BLaER1 treated with 17β-estradiol and CSF1 and Interleukin-3, amounts not matched to agents 10 nM and 100 nM (cell line): Measurements from ENCODE around the gene PDGFD.

Source experiments
- H3K27ac ChIP-seq, 11 experiments: shearing (Covaris generic); formaldehyde crosslinking; 2 replicates each; pipeline ENCODE4 v1.8.1; 2022
- H3K27me3 ChIP-seq, 11 experiments: shearing (Covaris generic); formaldehyde crosslinking; 2 replicates each; pipeline ENCODE4 v1.8.1; 2022
- H3K36me3 ChIP-seq, 11 experiments: shearing (Covaris generic); formaldehyde crosslinking; 2 replicates each; pipeline ENCODE4 v1.8.1; 2022
- H3K4me1 ChIP-seq, 10 experiments: shearing (Covaris generic); formaldehyde crosslinking; 2 replicates each; pipeline ENCODE4 v1.8.1; 2022
- H3K4me2 ChIP-seq, 11 experiments: shearing (Covaris generic); formaldehyde crosslinking; 2 replicates each; pipeline ENCODE4 v1.8.1; 2022
- H3K4me3 ChIP-seq, 10 experiments: shearing (Covaris generic); formaldehyde crosslinking; 2 replicates each; pipeline ENCODE4 v1.8.1; 2022
- H3K9ac ChIP-seq, 11 experiments: shearing (Covaris generic); formaldehyde crosslinking; 2 replicates each; pipeline ENCODE4 v1.8.1; 2022
- H3K9me3 ChIP-seq, 11 experiments: shearing (Covaris generic); formaldehyde crosslinking; replicated peaks in 1 of 11; 2 replicates each; pipeline ENCODE4 v1.8.1; 2022
- H4K20me1 ChIP-seq, 11 experiments: shearing (Covaris generic); formaldehyde crosslinking; 2 replicates each; pipeline ENCODE4 v1.8.1; 2022
- Cebpa-rat ChIP-seq, 11 experiments: shearing (Covaris generic); IDR thresholded peaks; 2 replicates each; pipeline ENCODE4 v1.8.1; 2022

The PDGFD gene

DNA sequence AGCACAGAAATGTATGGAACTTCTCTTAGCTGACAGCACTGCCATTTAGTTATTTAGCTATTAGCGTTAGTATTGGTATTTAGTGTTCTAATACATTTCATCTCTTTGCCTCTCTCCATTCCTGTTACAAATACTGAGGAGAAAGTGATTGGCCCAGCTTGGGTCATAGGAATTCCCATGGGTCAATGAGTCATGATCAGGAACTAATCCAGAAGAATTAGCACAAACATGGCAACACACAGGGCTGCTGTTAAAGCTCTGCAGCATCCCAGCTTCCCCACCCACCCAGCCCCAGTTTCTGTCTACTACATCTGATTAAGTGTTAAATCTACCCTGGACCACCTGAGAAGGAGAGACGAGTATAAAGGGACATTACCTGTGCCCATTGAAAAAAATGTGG is 36.1 kb downstream of the PDGFD start:
- Histone ChIP-seq H3K4me3 (no peak overlapping the region), H3K27ac (no peak overlapping the region), H3K27me3 (no peaks in the 10 kb centered on the region), H3K4me1 (no peaks in the 10 kb centered on the region), H4K20me1 (no peaks in the 10 kb centered on the region), H3K36me3 (no peaks in the 10 kb centered on the region), H3K9me3 (no peaks in the 10 kb centered on the region), H3K4me2 (no peak overlapping the region), H3K9ac (no peak overlapping the region)
- no peak for TF ChIP-seq Cebpa-rat (IDR thresholded peaks at IDR 0.05)

DNA sequence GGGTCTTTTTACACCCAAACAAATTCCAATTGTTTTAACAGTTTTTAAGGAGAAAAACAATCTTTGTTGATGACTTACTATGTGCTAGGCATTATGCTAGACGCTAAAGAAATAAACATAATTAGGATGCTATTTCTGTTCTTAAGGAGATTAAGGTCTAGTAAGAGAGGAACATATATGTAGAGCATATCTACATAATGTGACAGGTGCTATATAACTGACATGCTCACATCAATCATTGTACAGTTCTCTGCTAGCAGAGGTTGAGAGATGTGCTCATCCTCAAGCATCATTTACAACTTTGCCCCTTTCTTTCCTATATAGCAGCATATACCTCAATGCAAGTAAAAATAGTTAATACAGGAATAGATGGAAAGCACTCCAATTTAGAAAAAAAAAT is 37.5 kb downstream of the PDGFD start:
- no peaks in the 10 kb centered on the region for H3K4me1 ChIP-seq
- H3K36me3 ChIP-seq, result no peaks in the 10 kb centered on the region
- no peak overlapping the region for H3K4me2 ChIP-seq
- H3K4me3 ChIP-seq, result no peak overlapping the region
- no peaks in the 10 kb centered on the region for H3K9me3 ChIP-seq
- no peak overlapping the region for H3K9ac ChIP-seq
- H3K27ac ChIP-seq, result no peak overlapping the region
- H4K20me1 ChIP-seq, result no peaks in the 10 kb centered on the region
- H3K27me3 ChIP-seq, result no peaks in the 10 kb centered on the region
- no peak for TF ChIP-seq Cebpa-rat (IDR thresholded peaks at IDR 0.05)

DNA sequence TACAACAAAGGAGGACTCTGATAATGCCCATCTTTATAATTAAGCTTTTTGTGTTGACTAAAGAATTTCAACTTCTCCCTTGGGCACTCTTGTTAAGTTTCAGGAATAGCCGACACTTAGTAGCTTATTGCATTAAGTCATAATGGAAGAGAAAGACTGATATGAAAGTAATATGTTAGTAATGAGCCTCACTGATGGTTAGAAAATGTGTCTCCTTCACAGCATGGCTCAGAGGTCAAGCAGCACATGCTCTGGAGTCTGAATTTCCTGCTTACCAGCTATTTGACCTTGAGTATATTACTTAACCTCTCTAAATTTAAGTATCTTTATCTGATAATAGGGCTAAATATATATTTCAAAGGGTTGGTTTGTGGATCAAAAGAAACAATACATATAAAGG is 39.0 kb downstream of the PDGFD start:
- H3K4me2 ChIP-seq, result no peak overlapping the region
- no peaks in the 10 kb centered on the region for H3K4me1 ChIP-seq
- no peak for TF ChIP-seq Cebpa-rat (IDR thresholded peaks at IDR 0.05)
- H3K4me3 ChIP-seq, result no peak overlapping the region
- H3K27ac ChIP-seq, result no peak overlapping the region
- no peak overlapping the region for H3K9ac ChIP-seq
- no peaks in the 10 kb centered on the region for H3K9me3 ChIP-seq
- H3K36me3 ChIP-seq, result no peaks in the 10 kb centered on the region
- H3K27me3 ChIP-seq, result no peaks in the 10 kb centered on the region
- H4K20me1 ChIP-seq, result no peaks in the 10 kb centered on the region

DNA sequence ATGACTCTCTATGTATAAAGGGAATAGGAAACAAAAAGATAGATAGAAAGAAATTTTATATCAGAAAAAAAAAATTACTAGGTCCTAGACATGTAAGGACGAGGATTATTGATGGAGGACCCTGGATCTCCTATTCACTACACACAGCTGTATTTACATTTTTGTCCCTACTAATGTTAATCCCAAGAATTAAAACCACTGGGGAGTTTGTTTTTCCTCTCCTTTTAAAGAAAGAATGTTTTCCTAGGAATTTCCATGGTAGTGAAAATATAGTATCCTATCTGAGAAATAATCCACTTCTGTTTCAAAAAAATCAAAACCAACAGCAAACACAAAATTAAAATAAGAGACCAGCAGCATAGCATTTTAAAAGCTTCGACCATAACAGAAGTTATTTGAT is 41.1 kb downstream of the PDGFD start:
- Histone ChIP-seq H3K4me3 (no peak overlapping the region), H3K27me3 (no peaks in the 10 kb centered on the region), H4K20me1 (no peaks in the 10 kb centered on the region), H3K36me3 (no peaks in the 10 kb centered on the region), H3K9ac (no peak overlapping the region), H3K4me2 (no peak overlapping the region), H3K27ac (no peak overlapping the region), H3K9me3 (peaks cover 0 to 4% (median 0%) of the 10 kb centered on the region in 11 experiments; a peak in 3 of 22 replicates), H3K4me1 (no peaks in the 10 kb centered on the region)
- TF ChIP-seq Cebpa-rat (IDR thresholded peaks at IDR 0.05), result no peak

DNA sequence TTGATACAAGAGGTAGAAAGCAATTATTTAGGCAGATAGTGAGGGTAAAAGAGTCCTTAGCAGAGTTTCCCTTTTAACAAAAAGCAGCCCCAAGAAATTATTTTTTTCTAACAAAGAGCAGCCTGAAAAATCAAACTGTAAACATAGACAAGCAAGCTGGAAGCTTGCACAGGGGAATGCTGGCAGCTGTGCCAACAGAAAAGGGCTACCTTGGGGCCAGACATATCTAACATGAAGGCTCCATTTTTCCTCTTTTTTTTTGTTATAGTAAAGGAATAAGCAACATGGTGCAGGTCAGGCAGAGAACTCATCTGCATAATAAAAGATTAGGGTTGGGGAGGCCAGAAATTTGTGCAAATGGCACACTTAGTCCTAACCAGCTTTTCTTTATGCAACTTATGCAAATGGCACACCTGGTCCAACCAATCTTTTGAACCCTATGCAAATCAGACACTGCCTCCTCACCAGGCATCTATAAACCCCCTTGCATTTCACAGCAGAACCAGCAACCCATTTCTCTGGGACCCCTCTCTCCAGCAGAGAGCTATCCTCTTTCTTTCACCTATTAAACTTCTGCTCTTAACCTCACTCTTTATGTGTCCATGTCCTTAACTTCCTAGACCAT is 41.8 kb downstream of the PDGFD start:
- Histone ChIP-seq H3K9ac (no peak overlapping the region), H3K4me3 (no peak overlapping the region), H3K9me3 (peaks cover 0 to 11% (median 3%) of the 10 kb centered on the region in 11 experiments; a peak in 12 of 22 replicates), H3K27ac (no peak overlapping the region), H3K4me1 (no peaks in the 10 kb centered on the region), H4K20me1 (no peaks in the 10 kb centered on the region), H3K36me3 (no peaks in the 10 kb centered on the region), H3K4me2 (no peak overlapping the region), H3K27me3 (no peaks in the 10 kb centered on the region)
- TF ChIP-seq Cebpa-rat (IDR thresholded peaks at IDR 0.05), result no peak

DNA sequence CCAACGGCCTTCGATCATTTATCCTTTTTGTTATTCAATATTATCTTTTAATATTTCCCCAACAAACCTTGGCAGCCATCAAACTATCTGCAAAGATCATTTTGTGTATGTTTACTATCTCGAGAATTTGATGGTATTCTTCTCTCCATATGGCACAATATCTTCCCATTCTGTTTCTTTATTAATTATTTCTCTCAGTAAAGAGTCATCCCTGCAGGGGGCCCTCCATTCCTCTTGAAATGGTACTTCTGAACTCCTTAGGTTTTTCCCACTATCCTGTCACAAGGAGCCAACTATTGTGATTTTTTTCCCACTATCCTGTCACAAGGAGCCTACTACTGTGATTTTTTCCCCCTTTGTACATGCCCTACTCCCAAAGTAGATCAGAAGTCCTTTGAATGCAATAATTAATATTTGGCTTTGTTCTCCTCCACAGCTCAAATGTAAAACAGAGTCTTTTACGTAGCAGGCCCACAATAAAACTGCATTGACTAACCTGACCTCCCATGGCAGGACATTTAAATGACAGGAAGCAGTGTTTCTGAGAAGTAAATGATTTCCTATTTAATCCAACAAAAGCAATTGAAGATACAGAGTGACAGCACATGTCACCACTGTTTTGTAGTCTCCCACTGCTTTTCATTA is 43.3 kb downstream of the PDGFD start:
- H3K9me3 ChIP-seq, result peaks cover 11 to 25% (median 13%) of the 10 kb centered on the region in 11 experiments; a peak in 18 of 22 replicates
- H3K36me3 ChIP-seq, result no peaks in the 10 kb centered on the region
- H3K4me2 ChIP-seq, result no peak overlapping the region
- no peak overlapping the region for H3K9ac ChIP-seq
- H3K27ac ChIP-seq, result no peak overlapping the region
- no peak for TF ChIP-seq Cebpa-rat (IDR thresholded peaks at IDR 0.05)
- H4K20me1 ChIP-seq, result no peaks in the 10 kb centered on the region
- H3K4me3 ChIP-seq, result no peak overlapping the region
- no peaks in the 10 kb centered on the region for H3K4me1 ChIP-seq
- H3K27me3 ChIP-seq, result no peaks in the 10 kb centered on the region

DNA sequence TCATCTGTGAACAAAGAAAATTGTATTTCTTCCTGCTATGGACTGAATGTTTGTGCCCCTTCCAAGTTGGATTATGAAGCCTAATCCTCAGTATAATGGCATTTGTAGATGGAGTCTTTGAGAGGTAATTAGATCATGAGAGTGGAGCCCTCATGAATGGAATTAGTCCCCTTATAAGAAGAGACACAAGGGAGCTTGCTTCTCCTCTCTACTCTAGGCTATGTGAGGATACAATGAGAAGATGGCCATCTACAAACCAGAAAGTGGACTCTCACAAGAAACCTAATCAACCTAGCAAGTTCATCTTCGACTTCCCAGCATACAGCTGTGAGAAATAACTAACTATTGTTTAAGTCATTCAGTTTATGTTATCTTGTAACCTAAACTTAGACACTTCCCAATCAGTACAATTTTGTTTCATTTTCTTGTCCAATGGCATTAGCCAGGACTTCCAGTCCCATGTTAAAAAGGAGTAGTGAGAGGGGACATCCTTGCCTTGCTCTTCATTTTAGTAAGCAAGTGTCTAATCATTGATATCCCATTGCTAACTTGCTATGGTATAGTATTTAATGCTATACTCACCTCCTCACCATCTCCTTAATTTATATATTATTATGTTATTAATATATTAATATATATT is 45.7 kb downstream of the PDGFD start:
- TF ChIP-seq Cebpa-rat (IDR thresholded peaks at IDR 0.05), result no peak

DNA sequence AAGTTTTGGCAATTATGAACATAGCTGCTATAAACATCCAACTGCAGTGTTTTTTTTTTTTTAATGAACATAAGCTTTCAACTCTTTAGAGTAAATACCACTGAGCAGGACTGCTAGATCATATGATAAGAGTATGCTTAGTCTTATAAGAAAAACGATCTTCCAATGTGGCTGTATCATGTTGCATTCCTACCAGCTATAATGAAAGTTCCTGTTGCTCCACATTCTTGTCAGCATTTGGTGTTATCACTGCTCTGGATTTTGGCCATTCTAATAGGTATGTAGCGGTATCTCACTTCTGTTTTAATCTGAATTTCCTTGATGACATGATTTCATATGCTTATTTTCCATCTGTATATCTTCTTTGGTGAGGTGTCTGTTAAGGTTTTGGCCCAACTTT is 50.4 kb downstream of the PDGFD start:
- Histone ChIP-seq H3K27ac (no peak overlapping the region), H3K4me1 (no peaks in the 10 kb centered on the region), H3K27me3 (no peaks in the 10 kb centered on the region), H3K4me3 (no peak overlapping the region), H3K9me3 (peaks cover 11 to 25% (median 13%) of the 10 kb centered on the region in 11 experiments; a peak in 18 of 22 replicates), H3K36me3 (no peaks in the 10 kb centered on the region), H4K20me1 (no peaks in the 10 kb centered on the region), H3K9ac (no peak overlapping the region), H3K4me2 (no peak overlapping the region)
- no peak for TF ChIP-seq Cebpa-rat (IDR thresholded peaks at IDR 0.05)

More for the DNA sequence above, 45.7 kb downstream of the PDGFD start:
- Histone ChIP-seq H3K4me3 (no peak overlapping the region), H3K27me3 (no peaks in the 10 kb centered on the region), H4K20me1 (no peaks in the 10 kb centered on the region), H3K4me1 (no peaks in the 10 kb centered on the region), H3K4me2 (no peak overlapping the region), H3K27ac (no peak overlapping the region), H3K9me3 (peaks cover 11 to 25% (median 13%) of the 10 kb centered on the region in 11 experiments; a peak in 18 of 22 replicates), H3K36me3 (no peaks in the 10 kb centered on the region), H3K9ac (no peak overlapping the region)

DNA sequence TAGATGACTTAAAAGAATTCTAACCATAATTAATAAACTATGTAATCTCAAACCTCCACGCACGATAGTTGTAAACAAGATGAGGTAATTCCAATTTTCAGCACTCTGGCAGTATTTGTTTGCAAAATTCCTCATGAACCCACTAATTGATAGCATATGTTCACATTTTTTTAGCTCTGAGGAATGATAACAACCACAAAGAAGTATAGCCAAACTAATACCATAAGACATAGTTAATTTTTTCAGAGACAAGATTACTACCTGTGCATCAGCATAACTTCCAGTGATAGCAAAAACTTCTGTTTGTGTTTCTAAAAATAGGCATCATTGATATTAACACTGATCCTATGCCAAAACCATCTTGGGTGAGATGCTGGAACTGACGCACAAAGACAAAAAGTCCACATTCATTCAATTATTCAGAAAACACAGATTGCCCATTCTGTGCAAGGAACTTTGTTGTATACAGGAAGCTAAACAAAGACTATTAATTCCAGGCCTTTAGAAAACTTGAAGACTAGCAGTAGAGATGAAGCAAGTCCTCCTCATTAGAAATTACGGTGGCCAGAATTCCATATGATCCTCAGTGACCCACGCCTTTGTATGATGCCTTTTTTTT is 57.7 kb downstream of the PDGFD start:
- no peaks in the 10 kb centered on the region for H4K20me1 ChIP-seq
- no peaks in the 10 kb centered on the region for H3K36me3 ChIP-seq
- H3K27ac ChIP-seq, result no peak overlapping the region
- H3K4me3 ChIP-seq, result no peak overlapping the region
- H3K4me1 ChIP-seq, result no peaks in the 10 kb centered on the region
- no peaks in the 10 kb centered on the region for H3K27me3 ChIP-seq
- H3K4me2 ChIP-seq, result no peak overlapping the region
- no peak for TF ChIP-seq Cebpa-rat (IDR thresholded peaks at IDR 0.05)
- no peaks in the 10 kb centered on the region for H3K9me3 ChIP-seq
- no peak overlapping the region for H3K9ac ChIP-seq
